Tibial artery (tissue), 4 donors: ENCODE data around the gene MDH1.
A peak's percentile ranks its signal among the peaks of the same experiment; 100 is the strongest.

ENCODE experiments used
- DNase-seq, 2 donors: peaks; one replicate each; pipeline ENCODE4 v3.0.0-alpha.2; 2019
- H3K27ac ChIP-seq, 2 donors: fragments of 200-600 bp; sonication (generic) in 1 of 2; 1 replicate in 1 of 2; 2 replicates in 1 of 2; pipeline ENCODE4 v1.5.1; 2018 to 2019; ENCODE audit warnings: mild to moderate bottlenecking in 1 of 2
- H3K27me3 ChIP-seq, 2 donors: fragments of 200-600 bp; sonication (generic) in 1 of 2; one replicate each; pipeline versions ENCODE4 v1.5.1 to v1.6.0; 2016 to 2019
- H3K36me3 ChIP-seq, 3 donors: fragments of 200-600 bp; sonication (generic) in 2 of 3; one replicate each; pipeline ENCODE4 v1.5.1; 2016 to 2019; ENCODE audit warnings: mild to moderate bottlenecking in 2 of 3
- H3K4me1 ChIP-seq, 4 donors: fragments of 200-600 bp; sonication (generic) in 2 of 4; 1 replicate in 3 of 4; 2 replicates in 1 of 4; pipeline ENCODE4 v1.5.1; 2016 to 2019
- H3K4me3 ChIP-seq, 2 donors: fragments of 200-600 bp; sonication (generic) in 1 of 2; 1 replicate in 1 of 2; 2 replicates in 1 of 2; pipeline ENCODE4 v1.5.1; 2018 to 2019; ENCODE audit warnings: mild to moderate bottlenecking in 2 of 2
- H3K9me3 ChIP-seq, 3 donors: fragments of 200-600 bp; sonication (generic) in 1 of 3; one replicate each; pipeline ENCODE4 v1.5.1; 2016 to 2019
- CTCF ChIP-seq, 2 experiments: fragments of 200-600 bp in 1 of 2; fragments of 450-650 bp in 1 of 2; IDR thresholded peaks; one replicate each; pipeline ENCODE4 v1.5.1; 2017 to 2019; ENCODE audit warnings: antibody characterized with exemption in 2 of 2, mild to moderate bottlenecking in 1 of 2, moderate library complexity in 1 of 2
- intact Hi-C: fragments of 100-400 bp; cut with DNase I; formaldehyde crosslinking; loops from one replicate; pipeline ENCODE4 v1.15.0; 2023; ENCODE audit warnings: low total_unique reads

Gene MDH1

DNA sequence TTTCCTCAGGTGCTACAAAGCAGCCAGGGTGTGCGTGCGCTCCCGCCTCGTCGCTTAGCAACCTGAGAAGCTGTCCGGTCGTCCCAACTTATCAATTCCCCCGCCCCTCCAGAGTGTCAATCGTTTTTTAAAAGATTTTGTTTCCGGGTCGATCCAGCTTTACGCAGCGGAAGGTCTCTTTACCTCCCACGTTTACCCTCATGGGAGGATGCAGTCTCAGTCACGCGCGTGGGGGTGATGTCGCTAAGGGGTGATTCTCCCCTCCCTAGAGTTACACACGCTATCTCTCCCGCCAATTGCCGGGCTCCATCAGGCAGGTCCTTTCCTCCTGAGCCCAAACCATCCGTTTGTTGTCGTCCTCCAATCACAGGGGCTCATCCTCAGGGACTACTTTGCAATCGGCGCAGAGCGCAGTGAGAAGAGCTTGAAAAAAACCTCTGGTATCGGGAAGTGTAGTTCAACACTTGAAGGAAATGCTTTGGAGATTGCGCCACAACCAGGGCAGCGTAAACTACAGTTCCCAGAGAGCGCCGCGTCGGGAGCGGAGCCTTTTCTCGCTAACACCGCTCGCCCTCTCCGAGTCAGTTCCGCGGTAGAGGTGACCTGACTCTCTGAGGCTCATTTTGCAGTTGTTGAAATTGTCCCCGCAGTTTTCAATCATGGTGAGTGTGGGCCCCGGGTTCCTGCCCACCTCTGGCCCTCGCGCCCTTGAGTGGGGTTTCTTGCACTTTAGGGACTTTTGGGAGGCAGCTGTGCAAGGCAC is at the start of gene MDH1, which contains the start of gene WDPCP:
Gene MDH1, plus strand, starts transcription at position 579 of the 763 bp plus-strand sequence. Its CDS starts 81 bp downstream, at position 660.
Gene WDPCP, minus strand, starts transcription at position 93 of the 763 bp plus-strand sequence. CDS start 206 bp downstream, outside the sequence.
- Histone ChIP-seq H3K9me3 (no peaks in the 10 kb centered on the region), H3K36me3 (no peaks in the 10 kb centered on the region), H3K4me1 (peaks cover 0 to 39% (median 27%) of the 10 kb centered on the region in 4 donors), H3K27me3 (no peaks in the 10 kb centered on the region), H3K27ac (peak within 1 kb of the TSS; percentile 91), H3K4me3 (peak within 1 kb of the TSS; percentile 71 to 94)
- DNase-seq, result peak; percentile 95 to 98
- TF ChIP-seq CTCF (IDR thresholded peaks at IDR 0.05), result no peak
- intact Hi-C loops, result loop anchor here (10.0 kb wide), 1 partner anchor 884 kb away; the partner anchor contains the start of gene EHBP1

GRCh38 chr2:63539416-63540162 is 49.2 kb upstream of the MDH1 start:
- no peak overlapping the region for H3K4me3 ChIP-seq
- no peaks in the 10 kb centered on the region for H3K4me1 ChIP-seq
- no peaks in the 10 kb centered on the region for H3K9me3 ChIP-seq
- H3K27me3 ChIP-seq, result no peaks in the 10 kb centered on the region
- intact Hi-C loops, result no loop called here
- no peak for TF ChIP-seq CTCF (IDR thresholded peaks at IDR 0.05)
- no peak for DNase-seq
- no peaks in the 10 kb centered on the region for H3K36me3 ChIP-seq
- no peak overlapping the region for H3K27ac ChIP-seq

- H3K4me3 ChIP-seq, result no peak overlapping the region
- no peak for DNase-seq
- no peak overlapping the region for H3K27ac ChIP-seq
- intact Hi-C loops, result no loop called here
- H3K9me3 ChIP-seq, result no peaks in the 10 kb centered on the region
- H3K27me3 ChIP-seq, result no peaks in the 10 kb centered on the region
- no peaks in the 10 kb centered on the region for H3K4me1 ChIP-seq
- no peaks in the 10 kb centered on the region for H3K36me3 ChIP-seq
- TF ChIP-seq CTCF (IDR thresholded peaks at IDR 0.05), result no peak
These were observed 44.6 kb upstream of the MDH1 start for GRCh38 chr2:63544017-63544627.

DNA sequence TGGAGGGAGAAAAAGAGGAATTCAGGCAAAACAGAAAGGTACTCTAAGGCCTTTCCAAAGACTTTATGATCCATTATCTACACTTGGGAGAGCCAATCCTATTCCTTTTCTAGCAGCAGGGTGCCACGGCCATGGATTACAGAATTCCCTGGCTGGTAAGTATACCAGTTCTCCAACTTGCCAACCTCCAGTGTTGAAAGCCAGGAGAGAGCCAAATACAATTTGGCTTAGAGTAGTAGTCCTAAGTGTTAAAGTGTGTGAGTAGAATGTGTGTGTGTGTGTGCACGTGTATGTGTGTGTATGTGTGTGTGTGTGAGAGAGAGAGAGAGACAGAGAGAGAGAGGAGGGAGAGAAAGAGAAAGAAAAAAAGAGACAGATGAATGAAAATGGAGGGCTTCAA is 43.7 kb upstream of the MDH1 start:
- Histone ChIP-seq H3K4me1 (no peaks in the 10 kb centered on the region), H3K4me3 (no peak overlapping the region), H3K9me3 (no peaks in the 10 kb centered on the region), H3K27me3 (no peaks in the 10 kb centered on the region), H3K27ac (no peak overlapping the region), H3K36me3 (no peaks in the 10 kb centered on the region)
- intact Hi-C loops, result no loop called here
- TF ChIP-seq CTCF (IDR thresholded peaks at IDR 0.05), result no peak
- no peak for DNase-seq

GRCh38 chr2:63553049-63553448 is 35.7 kb upstream of the MDH1 start:
- Histone ChIP-seq H3K36me3 (peaks cover 0 to 17% (median 7%) of the 10 kb centered on the region in 3 donors), H3K27me3 (no peaks in the 10 kb centered on the region), H3K9me3 (no peaks in the 10 kb centered on the region), H3K4me3 (no peak overlapping the region), H3K27ac (no peak overlapping the region), H3K4me1 (peaks cover 0 to 8% (median 0%) of the 10 kb centered on the region in 4 donors)
- TF ChIP-seq CTCF (IDR thresholded peaks at IDR 0.05), result no peak
- DNase-seq, result no peak
- intact Hi-C loops, result no loop called here
